ENCODE results near the gene FANCC.

FANCC gene

DNA sequence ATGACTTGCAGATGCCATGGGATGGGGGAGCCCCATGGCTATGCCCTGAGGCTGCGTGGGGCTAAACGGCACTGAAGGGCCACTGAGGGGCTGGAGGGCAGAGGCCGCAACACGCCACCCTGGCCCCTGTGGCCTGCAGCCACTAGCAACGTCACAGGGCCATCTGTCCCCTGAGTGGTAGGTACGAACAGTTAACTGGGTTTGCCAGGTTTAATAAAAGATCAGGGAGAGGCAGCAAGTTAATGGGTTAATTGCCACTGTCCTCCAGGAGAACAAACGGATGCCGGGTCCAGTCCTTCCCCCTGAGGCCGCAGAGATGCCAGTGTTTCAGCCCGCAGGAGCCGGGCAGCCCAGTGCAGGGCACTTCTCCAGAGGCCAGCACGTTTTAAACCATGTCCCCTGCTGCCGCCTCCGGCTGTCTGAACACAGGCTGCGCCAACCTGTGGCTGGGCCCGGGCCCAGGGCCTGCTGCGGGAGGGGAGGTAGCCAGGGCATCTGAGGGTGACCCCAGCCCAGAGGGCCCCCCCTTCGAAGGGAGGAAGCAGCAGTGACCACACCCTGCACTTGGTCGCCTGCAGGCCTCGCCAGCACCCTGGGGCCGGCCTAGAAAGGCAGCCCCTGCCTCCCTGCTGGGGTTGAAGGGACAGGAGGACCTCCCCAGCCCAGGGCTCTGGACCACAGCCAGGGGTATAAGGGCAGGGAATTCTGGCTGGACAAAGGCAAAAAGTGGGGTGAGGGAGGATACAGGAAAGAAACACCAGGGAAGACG, 227.3 kb downstream of the FANCC start:
- TF ChIP-seq CTCF (conservative IDR thresholded peaks at IDR 0.05) (no peak), ZFX (IDR thresholded peaks at IDR 0.05) (no peak)
- H3K27ac ChIP-seq = no peak overlapping the region

- no peak overlapping the region for H3K27ac ChIP-seq
- TF ChIP-seq CTCF (conservative IDR thresholded peaks at IDR 0.05) = no peak
- TF ChIP-seq ZFX (IDR thresholded peaks at IDR 0.05) = no peak
These were observed 228.1 kb downstream of the FANCC start for GRCh38 chr9:95089257-95090022.

- H3K27ac ChIP-seq = no peak overlapping the region
- TF ChIP-seq CTCF (conservative IDR thresholded peaks at IDR 0.05) (no peak), ZFX (IDR thresholded peaks at IDR 0.05) (no peak)
These were observed 228.9 kb downstream of the FANCC start for GRCh38 chr9:95088421-95089161.

DNA sequence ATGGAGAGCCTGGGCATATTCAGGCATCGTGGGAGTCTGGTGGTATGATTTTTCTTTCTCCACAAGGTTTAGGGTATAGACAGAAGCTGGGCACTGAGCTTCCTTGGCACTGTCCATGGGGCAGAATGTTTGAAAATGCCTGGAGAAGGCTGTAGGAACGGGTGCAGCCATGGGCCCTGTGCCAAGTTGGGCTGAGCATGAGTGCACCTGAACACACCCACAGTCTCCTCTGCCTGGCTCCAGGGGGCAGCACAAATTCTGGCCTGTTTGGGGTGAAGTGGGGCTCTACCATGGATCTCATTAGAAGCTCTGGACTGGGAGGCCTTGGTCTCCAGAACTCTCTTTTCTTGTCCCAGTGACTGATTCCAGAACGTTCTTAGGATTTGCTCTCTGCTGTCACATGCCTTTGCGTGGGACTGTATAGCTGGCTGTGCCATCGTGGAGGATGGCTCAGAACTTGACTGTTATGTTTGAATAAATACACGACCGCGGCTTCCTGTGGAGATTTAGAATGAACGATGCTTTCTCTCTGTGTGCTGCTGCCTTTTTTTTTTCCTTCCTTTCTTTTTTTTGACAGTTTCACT, 229.8 kb downstream of the FANCC start:
- no peak for TF ChIP-seq ZFX (IDR thresholded peaks at IDR 0.05)
- H3K27ac ChIP-seq = no peak overlapping the region

DNA sequence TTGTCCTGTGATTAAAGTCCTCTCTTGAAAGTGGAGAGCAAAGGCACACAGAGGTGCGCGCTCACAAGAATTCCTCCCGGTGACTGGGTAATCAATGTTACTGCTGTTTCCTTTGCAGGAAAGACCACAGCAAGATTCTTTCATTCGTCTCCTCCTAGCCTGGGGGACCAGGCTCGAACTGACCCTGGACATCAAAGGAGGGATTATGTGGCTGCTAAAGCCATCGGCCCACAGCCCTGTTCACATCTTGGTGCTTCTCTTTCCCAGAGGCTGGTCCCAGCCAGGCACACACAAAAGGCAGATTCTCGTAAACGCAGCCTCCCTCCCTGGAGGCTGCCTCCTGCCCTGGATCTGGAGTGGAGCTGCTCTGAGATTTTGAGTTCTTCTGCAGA, 230.9 kb downstream of the FANCC start:
- H3K27ac ChIP-seq = no peak overlapping the region

GRCh38 chr9:95085861-95086563, 231.5 kb downstream of the FANCC start:
- H3K27ac ChIP-seq = no peak overlapping the region
- no peak for TF ChIP-seq ZFX (IDR thresholded peaks at IDR 0.05)
- no peak for TF ChIP-seq CTCF (conservative IDR thresholded peaks at IDR 0.05)

More for the DNA sequence above, 230.9 kb downstream of the FANCC start:
- TF ChIP-seq CTCF (conservative IDR thresholded peaks at IDR 0.05) = no peak

Data from C4-2B (cell line).